H1 (cell line): ENCODE data around the gene GPD1L. TPM values are rescaled to one million over a fixed set of nuclear protein-coding genes. Genes with fewer than 3 reads are reported as not detected.

ENCODE experiments used
- CTBP2 ChIP-seq: IDR thresholded peaks from 2 replicates; pipeline ENCODE4 v1.7.0; 2011; ENCODE audit warnings: borderline replicate concordance, mild to moderate bottlenecking, moderate library complexity, mixed read lengths, low read length; ENCODE audit not compliant: insufficient read depth, insufficient read length
- SUZ12 ChIP-seq: fragments of 200-600 bp; sonication (generic); IDR thresholded peaks from 2 replicates; pipeline ENCODE4 v1.6.1; 2012; ENCODE audit warnings: mild to moderate bottlenecking, inconsistent platforms, low read length, moderate library complexity, mixed read lengths
- TAF7 ChIP-seq: optimal IDR thresholded peaks from 2 replicates; pipeline ENCODE3; 2011; ENCODE audit warnings: low read depth, mild to moderate bottlenecking, inconsistent platforms, low read length, moderate library complexity, borderline replicate concordance
- polyA plus RNA-seq, 7 experiments: library from polyadenylated mRNA; depleted of rRNA in 3 of 7; stranded (reverse) in 5 of 7; unstranded in 2 of 7; fragments of >200 nt in 5 of 7; fragments of 200-250 nt in 2 of 7; gene quantifications; 1 replicate in 5 of 7; 2 replicates in 1 of 7; 4 replicates in 1 of 7; pipeline versions ENCODE4 v1.2.1 to v1.2.3, GENCODE V29; 2011 to 2013; ENCODE audit warnings: missing spikeins in 2 of 7, mixed read lengths in 2 of 7
- total RNA-seq: library from RNA; stranded (reverse); fragmentation: NEBNext Ultra II Directional; extraction: Animal tissue kit (Norgen Biotek cat#: 25700); gene quantifications from 2 replicates; pipeline ENCODE4 v1.2.1, GENCODE V29; 2021
- TF ChIP-seq, protein P1 (sequence below): fragments of 300-600 bp; sonication (generic); IDR thresholded peaks from 2 replicates; pipeline ENCODE4 v1.7.1; 2012; ENCODE audit warnings: low read length, moderate library complexity, mild to moderate bottlenecking, inconsistent platforms; ENCODE audit not compliant: insufficient replicate concordance
- TF ChIP-seq, protein P2 (sequence below): IDR thresholded peaks from 2 replicates; pipeline ENCODE4 v1.6.1; 2012; ENCODE audit warnings: inconsistent platforms

Gene GPD1L
- total and polyA plus RNA-seq, 2 of the 8 experiments (the other 6 are each of a cell fraction or from before 2014, with no cell fraction given): 2.4 to 8.4 TPM

DNA sequence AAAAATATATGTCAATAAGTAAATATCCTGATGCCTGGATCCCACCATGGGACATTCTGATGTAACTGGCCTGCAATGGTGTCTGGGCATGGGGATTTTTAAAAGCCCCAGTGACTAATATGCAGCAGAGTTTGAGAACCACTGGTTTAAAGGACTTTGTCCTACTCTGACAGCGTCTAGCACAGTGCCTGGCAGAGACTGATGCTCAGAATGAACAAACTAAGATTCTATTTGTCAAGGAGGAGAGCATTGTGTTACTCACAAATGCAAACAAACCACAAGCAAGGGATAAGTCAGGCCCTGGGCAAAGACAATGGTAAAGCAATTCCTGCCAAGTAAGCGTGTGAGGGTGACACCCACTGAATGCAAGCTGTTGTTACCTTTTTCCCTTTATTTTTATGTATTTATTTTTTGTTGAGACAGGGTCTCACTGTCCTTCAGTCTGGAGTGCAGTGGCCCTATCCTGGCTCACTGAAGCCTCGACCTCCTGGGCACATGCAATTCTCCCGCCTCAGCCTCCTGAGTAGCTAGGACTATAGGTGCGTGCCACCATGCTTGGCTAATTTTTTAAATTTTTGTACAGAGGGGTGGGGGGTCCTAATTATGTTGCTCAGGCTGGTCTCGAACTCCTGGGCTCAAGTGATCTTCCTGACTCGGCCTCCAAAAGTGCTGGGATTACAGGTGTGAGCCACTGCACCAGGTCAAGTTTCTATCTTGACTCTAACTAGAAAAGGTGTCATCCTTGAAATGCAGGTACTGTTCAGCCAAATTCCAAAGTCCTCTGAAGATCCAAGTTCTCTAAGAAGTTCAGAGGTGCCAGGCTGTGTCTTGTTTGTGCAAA lies 909 bp upstream of the GPD1L start (continued):
- TF ChIP-seq, protein P1, sequence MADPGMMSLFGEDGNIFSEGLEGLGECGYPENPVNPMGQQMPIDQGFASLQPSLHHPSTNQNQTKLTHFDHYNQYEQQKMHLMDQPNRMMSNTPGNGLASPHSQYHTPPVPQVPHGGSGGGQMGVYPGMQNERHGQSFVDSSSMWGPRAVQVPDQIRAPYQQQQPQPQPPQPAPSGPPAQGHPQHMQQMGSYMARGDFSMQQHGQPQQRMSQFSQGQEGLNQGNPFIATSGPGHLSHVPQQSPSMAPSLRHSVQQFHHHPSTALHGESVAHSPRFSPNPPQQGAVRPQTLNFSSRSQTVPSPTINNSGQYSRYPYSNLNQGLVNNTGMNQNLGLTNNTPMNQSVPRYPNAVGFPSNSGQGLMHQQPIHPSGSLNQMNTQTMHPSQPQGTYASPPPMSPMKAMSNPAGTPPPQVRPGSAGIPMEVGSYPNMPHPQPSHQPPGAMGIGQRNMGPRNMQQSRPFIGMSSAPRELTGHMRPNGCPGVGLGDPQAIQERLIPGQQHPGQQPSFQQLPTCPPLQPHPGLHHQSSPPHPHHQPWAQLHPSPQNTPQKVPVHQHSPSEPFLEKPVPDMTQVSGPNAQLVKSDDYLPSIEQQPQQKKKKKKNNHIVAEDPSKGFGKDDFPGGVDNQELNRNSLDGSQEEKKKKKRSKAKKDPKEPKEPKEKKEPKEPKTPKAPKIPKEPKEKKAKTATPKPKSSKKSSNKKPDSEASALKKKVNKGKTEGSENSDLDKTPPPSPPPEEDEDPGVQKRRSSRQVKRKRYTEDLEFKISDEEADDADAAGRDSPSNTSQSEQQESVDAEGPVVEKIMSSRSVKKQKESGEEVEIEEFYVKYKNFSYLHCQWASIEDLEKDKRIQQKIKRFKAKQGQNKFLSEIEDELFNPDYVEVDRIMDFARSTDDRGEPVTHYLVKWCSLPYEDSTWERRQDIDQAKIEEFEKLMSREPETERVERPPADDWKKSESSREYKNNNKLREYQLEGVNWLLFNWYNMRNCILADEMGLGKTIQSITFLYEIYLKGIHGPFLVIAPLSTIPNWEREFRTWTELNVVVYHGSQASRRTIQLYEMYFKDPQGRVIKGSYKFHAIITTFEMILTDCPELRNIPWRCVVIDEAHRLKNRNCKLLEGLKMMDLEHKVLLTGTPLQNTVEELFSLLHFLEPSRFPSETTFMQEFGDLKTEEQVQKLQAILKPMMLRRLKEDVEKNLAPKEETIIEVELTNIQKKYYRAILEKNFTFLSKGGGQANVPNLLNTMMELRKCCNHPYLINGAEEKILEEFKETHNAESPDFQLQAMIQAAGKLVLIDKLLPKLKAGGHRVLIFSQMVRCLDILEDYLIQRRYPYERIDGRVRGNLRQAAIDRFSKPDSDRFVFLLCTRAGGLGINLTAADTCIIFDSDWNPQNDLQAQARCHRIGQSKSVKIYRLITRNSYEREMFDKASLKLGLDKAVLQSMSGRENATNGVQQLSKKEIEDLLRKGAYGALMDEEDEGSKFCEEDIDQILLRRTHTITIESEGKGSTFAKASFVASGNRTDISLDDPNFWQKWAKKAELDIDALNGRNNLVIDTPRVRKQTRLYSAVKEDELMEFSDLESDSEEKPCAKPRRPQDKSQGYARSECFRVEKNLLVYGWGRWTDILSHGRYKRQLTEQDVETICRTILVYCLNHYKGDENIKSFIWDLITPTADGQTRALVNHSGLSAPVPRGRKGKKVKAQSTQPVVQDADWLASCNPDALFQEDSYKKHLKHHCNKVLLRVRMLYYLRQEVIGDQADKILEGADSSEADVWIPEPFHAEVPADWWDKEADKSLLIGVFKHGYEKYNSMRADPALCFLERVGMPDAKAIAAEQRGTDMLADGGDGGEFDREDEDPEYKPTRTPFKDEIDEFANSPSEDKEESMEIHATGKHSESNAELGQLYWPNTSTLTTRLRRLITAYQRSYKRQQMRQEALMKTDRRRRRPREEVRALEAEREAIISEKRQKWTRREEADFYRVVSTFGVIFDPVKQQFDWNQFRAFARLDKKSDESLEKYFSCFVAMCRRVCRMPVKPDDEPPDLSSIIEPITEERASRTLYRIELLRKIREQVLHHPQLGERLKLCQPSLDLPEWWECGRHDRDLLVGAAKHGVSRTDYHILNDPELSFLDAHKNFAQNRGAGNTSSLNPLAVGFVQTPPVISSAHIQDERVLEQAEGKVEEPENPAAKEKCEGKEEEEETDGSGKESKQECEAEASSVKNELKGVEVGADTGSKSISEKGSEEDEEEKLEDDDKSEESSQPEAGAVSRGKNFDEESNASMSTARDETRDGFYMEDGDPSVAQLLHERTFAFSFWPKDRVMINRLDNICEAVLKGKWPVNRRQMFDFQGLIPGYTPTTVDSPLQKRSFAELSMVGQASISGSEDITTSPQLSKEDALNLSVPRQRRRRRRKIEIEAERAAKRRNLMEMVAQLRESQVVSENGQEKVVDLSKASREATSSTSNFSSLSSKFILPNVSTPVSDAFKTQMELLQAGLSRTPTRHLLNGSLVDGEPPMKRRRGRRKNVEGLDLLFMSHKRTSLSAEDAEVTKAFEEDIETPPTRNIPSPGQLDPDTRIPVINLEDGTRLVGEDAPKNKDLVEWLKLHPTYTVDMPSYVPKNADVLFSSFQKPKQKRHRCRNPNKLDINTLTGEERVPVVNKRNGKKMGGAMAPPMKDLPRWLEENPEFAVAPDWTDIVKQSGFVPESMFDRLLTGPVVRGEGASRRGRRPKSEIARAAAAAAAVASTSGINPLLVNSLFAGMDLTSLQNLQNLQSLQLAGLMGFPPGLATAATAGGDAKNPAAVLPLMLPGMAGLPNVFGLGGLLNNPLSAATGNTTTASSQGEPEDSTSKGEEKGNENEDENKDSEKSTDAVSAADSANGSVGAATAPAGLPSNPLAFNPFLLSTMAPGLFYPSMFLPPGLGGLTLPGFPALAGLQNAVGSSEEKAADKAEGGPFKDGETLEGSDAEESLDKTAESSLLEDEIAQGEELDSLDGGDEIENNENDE: no peak
- TF ChIP-seq CTBP2 (no peak), SUZ12 (no peak), TAF7 (no peak)
- TF ChIP-seq, protein P2, sequence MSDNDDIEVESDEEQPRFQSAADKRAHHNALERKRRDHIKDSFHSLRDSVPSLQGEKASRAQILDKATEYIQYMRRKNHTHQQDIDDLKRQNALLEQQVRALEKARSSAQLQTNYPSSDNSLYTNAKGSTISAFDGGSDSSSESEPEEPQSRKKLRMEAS: 0 out of 2 replicates have a peak, but pooled peaks have one; percentile 56
- TF ChIP-seq, all 59 proteins: peak for 2
